Ureter (tissue), 1 donor: ENCODE results near the gene CADPS2. TPM values are rescaled to one million over a fixed set of nuclear protein-coding genes. Genes with fewer than 3 reads are reported as not detected.

Experiments
- DNase-seq: peaks from one replicate; pipeline ENCODE4 v3.0.0-alpha.2; 2020; ENCODE audit warnings: low spot score
- total RNA-seq: library from RNA; stranded (reverse); gene quantifications from one replicate; pipeline ENCODE4 v1.2.4, GENCODE V29; 2023
- donor health status: DM: yes; HTN: yes; CAD: no.

CADPS2 gene
- total RNA-seq, 1 donor from 2014 or later, result 25.8 TPM

DNA sequence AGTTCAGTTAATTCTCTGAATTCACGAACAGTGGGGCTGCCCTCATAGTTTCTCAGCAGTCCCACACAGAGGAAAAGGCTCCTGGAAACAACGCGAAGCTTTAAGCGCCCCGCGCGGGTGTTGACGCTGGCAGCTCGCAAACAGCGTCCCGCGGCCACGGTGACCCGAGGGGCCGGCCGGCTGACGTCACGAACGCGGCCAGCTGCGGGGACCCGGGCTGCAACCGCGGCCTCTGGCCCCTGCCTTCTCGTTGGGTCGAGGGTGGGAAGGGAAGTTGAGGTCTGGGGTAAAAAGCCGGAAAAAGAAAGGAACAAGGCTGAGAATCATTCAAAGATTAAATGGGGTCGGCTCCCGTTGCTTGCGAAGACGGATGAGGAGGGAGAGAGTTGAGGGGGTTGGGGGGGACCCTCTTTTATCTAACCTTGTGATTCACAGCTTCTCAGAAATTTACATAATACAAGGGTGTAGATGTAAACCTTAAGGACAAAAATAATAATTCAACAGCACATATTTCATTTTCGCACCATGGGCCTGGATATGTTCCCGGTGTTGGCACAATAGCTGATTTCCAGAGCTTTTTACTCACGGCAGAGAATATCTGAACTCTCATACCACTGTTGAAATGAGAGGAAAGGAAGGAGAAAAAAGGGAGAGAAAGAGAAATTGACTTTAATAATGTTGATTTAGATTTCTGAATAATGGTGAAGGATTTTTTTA, 574.4 kb downstream of the CADPS2 start:
- DNase-seq, result no peak

DNA sequence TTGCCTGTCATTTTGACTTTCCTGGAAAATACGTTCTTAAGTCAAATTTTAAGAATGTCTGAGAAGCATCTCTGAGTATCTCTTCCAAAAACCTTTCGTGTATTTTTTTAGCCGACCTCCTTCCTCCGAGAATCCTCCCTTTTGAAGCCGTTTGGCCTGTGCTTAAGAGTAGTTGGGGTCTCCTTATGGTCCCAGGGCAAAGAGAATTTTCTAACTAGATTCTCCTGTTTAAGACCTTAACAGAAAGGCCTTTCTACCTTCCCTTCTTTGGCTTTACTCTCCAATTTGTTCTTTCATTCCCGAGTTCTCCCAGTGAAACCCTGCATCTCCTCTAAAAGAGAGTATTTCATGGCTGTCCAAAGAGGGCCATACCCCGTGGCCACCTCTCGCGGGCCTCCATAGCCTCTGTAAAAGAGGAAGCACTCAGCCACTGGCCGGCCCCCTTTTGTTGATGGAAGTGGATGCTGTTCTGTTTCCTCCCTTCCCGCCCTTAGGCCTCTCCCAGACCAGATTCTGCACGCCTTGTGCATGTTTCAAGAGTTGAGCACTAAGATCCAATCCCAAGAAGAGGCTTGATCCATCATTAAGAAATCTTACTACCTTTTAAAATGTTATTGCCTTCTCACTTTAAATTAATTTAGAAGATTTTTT, 575.1 kb downstream of the CADPS2 start:
- DNase-seq, result no peak

DNA sequence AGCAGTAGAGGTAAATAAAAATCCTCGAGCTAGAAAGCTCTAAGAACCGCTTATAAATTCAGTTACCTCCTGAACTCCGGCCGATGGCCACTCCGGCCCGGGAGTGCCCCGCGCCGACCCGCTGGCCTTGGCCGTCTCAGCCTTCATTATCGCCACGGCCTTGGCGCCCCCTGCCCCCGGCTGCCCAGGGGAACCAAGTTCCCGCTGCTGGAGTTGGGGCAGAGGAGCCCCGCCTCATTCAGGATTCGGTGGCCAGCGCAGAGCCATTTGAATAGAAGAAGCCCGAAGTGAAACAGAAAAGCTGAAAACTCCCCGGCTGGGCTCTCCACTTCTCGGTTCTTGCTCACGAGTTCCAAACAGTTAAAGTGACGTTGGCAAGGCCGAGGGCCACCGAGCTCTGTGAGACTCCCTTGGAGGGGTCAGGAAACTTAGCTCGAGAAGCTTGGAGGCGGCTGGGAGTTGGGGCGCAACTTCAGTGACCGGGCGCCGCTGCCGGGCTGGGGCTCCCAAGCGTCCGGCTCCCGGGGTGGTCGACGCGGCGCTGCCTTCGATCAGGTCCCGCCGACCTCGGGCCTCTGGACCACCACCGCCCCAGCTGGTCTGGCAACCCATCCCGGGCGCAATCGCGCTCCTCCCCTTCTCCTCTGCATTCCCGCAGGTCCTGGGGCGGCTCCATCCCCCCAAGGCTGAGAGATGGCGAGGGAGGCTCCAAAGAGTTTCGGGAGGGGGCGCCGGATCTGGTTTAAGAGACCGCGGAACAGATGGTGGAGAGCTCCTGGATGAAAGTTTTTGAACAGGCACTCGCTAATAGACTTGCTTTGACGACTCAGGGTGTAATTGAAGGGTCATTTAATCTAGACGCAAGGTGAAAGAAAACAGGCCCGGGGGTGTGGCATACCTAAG, 575.9 kb downstream of the CADPS2 start:
- no peak for DNase-seq

DNA sequence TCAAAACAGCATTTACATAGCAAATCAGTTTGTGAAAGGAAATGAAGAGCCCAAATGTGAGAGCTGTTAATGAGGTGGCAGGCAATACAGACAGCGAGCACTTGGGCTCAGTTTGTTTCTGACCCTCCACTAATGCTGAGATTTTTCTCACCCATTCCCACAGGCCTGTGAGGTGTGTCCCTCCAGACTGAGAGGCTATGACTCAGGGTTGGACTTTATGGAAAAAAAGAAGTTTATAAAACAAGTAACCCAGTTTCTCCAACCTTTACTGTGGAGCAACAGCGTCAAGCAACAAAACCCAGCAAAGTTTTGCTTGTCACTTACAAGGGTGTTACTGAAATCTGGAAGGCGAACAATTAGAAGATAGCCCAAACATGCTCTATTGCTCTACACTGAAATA, 576.8 kb downstream of the CADPS2 start:
- no peak for DNase-seq

DNA sequence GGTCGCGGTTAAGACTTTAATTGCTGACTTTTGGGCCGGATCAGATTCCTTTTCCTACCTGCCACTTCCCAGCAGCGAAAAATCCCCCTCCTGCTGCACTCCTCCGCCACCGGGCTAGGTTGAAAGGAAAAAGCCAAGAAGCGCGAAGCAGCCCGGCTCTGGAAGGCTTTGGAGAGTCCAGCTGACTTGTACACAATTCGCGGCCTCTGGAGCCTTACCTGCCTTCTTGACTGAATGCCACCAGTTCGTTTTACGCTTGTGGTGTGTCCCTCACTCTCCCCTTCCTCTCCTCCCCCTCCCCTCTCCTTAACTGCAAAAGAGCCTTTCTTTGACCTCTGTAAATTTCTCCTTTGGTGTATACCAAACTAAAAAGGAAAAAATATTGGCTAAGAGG, 579.0 kb downstream of the CADPS2 start:
- DNase-seq, result no peak

DNA sequence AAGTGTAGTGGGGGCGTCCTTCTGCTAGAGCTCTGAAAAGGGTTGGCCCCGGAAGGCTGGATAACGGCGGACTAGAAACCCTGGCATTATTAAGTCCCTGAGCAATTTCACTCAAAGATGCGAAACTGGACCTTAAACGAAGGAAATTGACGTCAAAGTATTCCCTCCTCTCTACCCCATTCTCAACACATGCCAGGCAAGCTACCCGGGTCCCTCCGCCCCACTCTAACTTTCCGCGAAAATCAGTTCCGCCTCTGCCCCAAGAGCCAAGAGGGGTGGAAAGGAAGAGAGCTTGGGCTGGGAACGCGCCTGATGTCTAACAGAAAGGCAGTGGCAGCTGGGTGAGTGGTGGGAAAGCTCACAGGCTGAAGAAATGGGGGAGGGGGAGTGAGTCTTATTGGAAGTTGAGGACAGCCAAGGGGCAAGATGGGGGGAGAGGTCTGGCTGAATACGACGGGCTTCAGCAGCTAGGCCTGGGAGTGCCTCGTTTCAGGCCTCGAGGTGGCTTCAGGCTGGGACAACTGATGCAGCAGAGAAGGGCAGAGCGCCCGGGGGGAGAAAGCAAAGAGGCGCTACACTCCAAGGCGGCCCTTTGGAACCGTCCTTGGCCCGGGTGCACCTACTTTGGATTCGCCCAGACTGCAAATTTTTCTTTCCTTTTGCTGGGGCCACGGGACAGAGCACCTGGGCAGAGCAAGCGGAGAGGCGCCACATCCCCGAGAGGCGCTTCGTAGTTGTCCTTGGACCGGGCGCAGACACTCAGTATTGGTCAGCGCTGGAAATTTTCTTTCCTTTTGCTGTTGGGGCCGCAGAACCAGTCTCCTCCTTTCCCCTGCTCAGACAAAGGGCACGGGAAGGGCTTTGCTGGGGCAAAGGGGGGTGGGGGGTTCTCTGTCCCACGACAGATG, 579.7 kb downstream of the CADPS2 start:
- DNase-seq, result no peak

DNA sequence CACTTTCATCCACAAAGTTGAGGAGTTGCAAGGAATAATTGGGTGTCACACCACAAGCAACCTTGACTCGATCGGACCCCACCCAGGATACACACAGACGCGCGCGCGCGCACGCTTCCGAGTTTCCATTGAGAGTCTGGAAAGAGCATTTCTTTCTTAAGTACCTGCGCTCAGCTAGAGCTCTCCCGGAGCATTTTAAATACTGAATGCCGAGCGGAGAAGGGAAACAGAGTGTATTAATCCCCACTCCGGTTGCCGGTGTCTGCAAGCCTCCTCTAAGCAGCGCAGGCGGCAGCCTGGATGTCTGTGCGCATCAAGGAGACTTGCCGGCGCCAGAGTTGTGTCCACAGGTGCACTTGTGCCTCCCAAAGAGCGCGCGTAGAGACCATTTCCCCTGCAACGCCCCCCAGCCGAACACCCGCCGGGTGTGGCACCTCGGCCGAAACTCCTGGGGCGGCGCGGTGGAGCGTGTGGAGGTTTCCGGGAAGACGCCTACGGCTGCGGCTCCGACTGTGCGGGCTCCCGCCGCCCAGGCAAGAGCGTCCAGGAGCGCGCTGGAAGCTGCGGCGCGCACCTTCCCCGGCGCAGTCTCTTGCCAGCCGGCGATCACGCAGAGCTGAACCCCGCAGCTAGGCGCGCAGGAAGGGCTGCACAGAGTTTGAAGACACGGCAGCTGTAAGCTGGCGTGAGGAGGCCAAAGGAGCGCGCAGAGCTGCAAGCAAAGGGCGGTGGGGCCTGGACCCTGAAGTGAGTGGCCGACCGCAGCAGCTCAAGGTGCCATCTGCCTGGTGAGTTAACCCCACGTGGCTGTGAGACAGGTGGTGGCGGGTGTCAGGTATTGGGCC, 580.6 kb downstream of the CADPS2 start:
- DNase-seq, result no peak

DNA sequence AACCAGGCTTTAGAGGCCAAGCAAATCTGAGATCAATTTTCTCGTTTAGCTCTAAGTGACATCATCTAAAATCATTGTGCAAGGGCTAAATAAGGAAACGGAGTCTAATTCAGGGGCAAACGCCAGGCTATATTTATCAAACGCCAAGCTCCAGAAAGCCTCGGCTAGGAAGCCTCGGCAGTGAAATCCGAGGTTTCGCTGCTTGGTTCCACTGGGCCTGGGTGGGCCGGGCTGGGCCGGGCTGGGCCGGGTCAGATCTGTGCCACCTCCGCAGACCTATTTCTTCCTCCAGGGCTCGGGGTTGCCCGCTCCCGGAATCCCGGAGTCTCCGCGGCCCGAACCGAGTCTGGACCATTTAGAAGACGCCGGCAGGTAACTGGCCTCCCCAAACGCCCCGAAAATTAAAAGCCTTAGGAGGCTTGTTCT, 581.3 kb downstream of the CADPS2 start:
- DNase-seq, result no peak

DNA sequence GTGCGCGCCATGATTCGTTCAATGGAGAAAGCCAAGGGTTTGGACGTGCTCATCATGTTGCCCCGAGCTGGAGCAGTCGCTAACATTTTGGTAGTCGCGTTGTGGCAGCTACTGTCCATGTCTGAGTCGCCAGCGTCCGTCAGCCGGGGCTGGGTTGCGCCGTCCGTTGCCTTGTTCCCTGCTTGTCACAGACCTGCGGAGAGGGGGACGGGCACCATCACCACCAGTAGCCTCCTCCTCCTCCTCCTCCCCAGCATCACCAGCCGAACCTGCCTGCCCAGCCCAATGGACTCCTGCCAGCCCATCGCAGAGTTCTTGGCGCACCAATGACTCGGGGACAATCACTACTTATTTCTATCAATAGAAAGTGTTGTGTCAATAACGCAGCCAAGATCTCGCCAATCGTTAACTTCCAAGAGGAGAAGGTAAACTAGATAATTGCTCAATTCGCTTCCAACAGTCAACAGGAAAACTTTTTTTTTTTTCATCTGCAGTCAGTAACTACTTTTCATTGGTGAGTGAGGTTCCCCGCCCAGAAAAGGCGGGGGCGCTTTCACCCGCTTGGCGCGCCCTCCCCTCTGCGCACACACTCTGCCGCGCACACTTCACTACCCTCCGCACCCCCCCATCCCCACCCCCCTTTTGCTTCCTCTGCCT, 581.8 kb downstream of the CADPS2 start, which contains the start of gene FEZF1:
FEZF1 (minus strand) TSS at position 432 of the 657 bp plus-strand sequence; CDS start at position 119, 313 bp downstream.
- DNase-seq, result no peak

DNA sequence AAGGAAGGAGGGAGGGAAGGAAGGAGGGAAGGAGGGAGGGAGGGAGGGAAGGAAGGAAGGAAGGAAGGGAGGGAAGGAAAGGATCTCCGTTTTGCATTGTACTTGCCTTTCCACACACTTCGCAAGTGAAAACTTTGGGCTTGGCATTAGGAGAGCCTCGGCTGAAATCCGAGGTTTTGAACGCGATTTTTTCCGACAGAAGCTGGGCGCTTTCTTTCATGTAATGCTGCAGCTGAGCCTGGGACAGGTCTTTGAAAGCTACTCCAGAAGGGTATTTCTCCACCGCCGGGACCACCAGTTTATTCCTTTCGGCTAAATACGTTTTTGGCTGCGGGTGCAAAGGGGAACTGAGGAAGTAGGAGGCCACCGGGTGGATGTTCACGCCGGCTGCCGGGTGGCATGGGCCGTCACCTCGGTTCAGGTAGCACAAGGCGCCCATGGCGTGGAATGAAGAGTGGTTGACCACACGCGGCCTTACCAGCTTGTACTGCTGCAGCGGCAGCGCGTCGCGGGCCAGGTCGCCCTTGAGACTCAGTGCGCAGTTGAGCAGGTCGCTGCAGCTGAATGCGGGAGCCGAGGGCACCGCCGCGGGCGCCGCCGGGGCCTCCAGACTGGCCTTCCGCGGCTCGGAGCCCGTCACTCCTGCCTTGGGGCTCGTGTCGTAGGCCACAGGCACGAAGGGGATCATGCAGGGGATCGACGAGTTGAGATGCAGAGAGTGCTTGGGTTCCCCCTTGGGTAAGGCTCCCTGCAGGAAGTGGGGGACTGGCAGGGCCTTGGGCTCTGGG, 582.5 kb downstream of the CADPS2 start:
- DNase-seq, result no peak

DNA sequence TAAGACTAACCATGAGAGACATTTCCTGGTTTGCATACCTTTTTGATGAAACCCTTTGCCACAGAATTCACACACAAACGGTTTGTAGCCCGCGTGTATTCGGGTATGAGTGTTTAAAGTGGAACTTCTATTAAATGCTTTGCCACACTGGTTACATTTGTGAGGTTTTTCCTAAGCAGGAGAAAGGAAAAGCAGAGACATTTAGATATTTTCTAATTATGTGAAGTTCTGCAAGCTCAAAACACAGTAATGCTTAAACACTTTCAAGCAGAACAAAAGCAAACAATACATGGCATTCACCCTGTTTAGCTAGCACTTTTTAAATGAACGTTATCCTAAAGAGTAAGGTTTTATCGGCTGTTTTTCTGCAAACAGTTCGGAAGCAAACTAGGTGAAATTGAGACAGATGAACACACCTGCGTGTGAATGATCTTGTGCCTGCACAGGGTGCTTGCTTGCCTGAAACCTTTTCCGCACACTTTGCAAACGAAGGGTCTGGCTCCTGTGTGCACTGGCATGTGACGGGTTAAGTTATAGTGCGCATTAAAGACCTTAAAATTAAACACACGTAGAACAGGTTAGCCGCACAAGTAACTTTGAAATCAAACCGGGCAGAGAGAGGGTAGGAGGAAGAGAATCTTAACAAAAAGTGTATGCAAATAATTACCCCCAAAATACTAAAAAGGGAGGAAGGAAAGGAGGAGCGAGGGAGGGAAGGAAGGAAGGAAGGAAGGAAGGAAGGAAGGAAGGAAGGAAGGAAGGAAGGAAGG, 583.3 kb downstream of the CADPS2 start:
- DNase-seq, result no peak

DNA sequence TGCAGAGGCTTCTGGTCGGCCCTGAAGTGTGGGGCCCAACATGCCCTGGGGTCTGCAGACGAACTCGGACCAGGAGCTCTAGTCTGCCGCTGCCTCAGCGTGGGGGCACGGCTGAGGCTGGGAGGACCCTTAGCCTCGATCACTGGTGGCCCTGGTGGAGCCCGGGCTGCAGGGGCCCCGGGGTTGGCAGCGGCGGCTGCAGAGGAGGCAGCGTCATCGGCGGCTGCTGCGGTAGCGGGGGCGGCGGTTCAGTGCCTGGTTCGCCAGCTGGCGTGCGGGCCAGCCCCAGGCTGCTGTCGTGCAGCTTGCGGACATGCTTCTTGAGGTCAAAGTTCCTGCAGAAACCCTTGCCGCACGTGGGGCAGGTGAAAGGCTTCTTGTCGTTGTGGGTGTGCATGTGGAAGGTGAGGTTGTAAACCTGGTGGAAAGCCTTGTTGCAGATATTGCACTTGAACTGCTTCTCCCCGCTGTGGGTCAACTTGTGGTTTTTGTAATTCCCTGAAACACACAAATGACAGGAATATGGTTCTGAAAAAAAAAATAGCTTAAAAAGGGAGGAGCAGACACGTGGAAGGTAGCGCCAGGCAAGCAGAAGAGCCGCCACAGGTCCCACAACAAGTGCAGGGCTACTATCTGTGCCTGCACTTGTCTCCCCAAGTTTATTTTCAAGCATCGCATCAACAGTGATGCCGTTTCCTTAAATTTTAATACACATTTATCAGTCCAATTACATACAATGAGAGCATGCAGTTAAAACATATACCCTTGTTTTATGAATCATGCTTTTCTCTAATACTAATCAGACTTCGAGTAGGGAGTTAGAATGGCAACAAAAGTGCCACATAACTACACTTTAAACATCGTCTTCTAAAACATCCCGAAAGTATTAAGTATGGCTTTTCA, 584.2 kb downstream of the CADPS2 start:
- no peak for DNase-seq

DNA sequence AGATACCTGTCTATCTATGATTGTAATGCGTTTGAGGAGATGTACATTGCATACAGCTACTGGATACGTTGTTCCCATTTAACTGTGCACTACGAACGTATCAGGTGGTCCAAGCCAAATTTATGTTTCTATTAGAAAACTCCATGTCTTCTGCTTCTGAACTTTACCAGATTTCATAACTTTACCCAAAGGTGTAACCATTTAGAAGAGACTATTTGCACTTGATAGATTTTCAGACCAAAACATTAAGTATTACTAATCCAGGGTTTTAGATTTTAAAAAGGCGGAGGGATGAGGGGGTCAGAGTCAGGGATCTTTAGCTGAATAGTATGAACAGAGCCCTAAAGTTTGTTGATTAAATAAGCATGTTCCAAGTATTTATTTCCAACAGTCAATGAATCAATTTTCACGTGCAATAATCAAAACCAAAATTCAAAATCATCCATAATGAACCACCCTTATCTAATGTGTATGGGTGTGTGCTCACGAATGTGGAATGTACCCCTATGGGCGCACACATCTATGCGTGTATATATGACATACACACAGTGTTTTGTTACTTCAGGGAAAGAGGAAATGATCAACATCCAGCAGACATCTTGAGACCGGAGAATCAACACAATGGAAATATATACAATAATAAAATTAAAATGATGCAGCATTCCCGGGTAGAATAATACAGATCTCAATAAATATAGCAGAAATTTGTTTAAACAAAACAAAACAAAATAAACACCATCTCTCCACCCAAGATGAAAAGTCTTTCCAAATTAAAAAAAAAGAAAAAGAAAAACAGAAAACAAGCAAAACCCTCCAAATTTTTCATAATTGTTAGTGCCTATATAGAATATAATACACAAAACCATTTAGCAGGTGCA, 585.1 kb downstream of the CADPS2 start:
- DNase-seq, result no peak

DNA sequence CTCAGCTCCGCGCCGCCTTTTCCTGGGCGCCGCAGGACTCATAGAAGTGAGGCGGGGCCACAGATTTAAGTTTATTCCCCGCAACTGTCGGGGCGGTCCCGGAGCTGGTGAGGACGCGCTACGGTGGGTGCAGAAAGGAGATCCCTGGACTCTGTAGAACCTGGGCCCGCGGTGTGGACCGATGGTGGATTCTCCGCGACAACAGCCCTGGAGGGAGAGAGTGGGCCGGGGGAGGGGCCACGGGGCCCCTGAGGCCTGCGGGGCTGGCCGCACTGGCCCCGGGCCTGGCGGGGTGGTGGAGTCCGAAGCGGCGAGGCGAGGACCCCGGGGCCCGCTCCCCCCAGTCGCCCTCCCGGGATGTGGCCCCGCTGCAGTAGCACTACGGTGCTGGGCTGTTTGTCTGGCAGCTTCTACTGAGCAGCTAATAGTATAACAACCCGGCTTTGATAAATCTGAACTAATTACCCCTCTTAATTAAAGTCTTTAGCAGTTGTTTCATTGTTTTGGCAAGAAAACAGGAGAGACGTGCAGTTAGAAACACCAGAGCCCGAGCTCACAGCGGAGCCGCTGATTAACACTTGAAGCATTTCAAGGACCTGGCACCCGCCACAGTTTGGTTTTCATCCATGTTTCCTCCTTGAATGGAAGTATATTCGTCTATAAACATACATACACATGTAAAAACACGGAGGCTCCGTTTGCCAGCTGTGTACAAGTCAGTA, 585.9 kb downstream of the CADPS2 start:
- DNase-seq, result no peak

DNA sequence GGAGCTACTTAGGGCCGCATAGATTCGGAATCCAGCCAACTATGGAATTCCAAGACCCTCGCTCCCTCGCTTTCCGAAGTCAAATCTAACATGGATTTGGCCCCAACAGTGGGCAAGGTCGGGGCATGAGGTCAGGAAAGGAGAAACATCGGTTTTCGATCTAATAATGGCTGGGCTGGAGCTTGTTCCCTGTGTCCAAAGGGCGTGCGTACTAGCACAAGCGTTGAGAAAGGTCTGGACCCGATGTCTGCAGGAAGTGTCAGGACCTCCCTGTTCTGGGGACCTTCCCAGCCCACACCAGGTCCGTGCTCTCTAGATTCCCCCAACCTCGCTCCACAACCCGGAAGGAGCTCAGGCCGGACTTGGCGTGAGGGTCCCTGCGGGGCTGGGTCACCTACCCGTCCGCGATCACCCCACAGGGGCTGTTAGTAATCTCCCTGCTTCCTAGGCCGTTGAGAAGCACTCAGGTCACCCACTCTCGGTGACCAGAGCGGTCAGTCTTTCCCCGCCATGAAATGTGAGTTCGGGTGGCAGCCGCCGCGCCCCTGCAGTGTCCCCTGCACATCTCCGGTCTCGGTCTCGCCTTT, 586.5 kb downstream of the CADPS2 start:
- no peak for DNase-seq
